Fibroblast of lung (primary cell): ENCODE results near the gene CD86. TPM values are rescaled to one million over a fixed set of nuclear protein-coding genes. Genes with fewer than 3 reads are reported as not detected.

Experiments
- DNase-seq, 2 donors: peaks; one replicate each; pipeline versions ENCODE4 v3.0.0 to v3.0.0-alpha.2; 2010; ENCODE audit warnings: low read depth in 2 of 2
- H2AFZ ChIP-seq: 2 replicates; pipeline ENCODE4 v1.5.1; 2012; ENCODE audit warnings: low read length, control low read depth, inconsistent platforms
- H3K27ac ChIP-seq: 2 replicates; pipeline ENCODE4 v1.5.1; 2011; ENCODE audit warnings: low read length, control low read depth; ENCODE audit not compliant: insufficient read depth
- H3K27me3 ChIP-seq: 2 replicates; pipeline ENCODE4 v1.5.1; 2011; ENCODE audit warnings: mild to moderate bottlenecking, low read length; ENCODE audit not compliant: control insufficient read depth, insufficient read depth
- H3K36me3 ChIP-seq: 2 replicates; pipeline ENCODE4 v1.5.1; 2011; ENCODE audit warnings: low read length; ENCODE audit not compliant: control insufficient read depth, insufficient read depth
- H3K4me1 ChIP-seq: 2 replicates; pipeline ENCODE4 v1.5.1; 2011; ENCODE audit warnings: low read length; ENCODE audit not compliant: control insufficient read depth, insufficient read depth; ENCODE audit errors: extremely low read depth
- H3K4me2 ChIP-seq: 2 replicates; pipeline ENCODE4 v1.5.1; 2011; ENCODE audit warnings: low read length, control low read depth; ENCODE audit not compliant: insufficient read depth; ENCODE audit errors: extremely low read depth
- H3K4me3 ChIP-seq, 4 experiments: fragments of 200-600 bp in 1 of 4; sonication (generic) in 1 of 4; replicated peaks in 1 of 4; 2 replicates each; pipeline ENCODE4 v1.5.1; 2011 to 2016; ENCODE audit warnings: low read length in 4 of 4, low read depth in 3 of 4, mild to moderate bottlenecking in 3 of 4, control low read depth in 2 of 4, inconsistent platforms in 1 of 4, mixed read lengths in 1 of 4; ENCODE audit not compliant: insufficient read depth in 1 of 4; ENCODE audit errors: control extremely low read depth in 1 of 4
- H3K79me2 ChIP-seq: 2 replicates; pipeline ENCODE4 v1.5.1; 2012; ENCODE audit warnings: mild to moderate bottlenecking, low read length, inconsistent platforms; ENCODE audit not compliant: control insufficient read depth, insufficient read depth
- H3K9ac ChIP-seq: 2 replicates; pipeline ENCODE4 v1.5.1; 2011; ENCODE audit warnings: mild to moderate bottlenecking, low read length, control low read depth; ENCODE audit not compliant: insufficient read depth
- H3K9me3 ChIP-seq: 2 replicates; pipeline ENCODE4 v1.5.1; 2012; ENCODE audit warnings: low read depth, low read length; ENCODE audit not compliant: control insufficient read depth, insufficient read depth
- H4K20me1 ChIP-seq: 2 replicates; pipeline ENCODE4 v1.5.1; 2011; ENCODE audit warnings: low read length; ENCODE audit not compliant: control insufficient read depth, insufficient read depth; ENCODE audit errors: extremely low read depth
- CTCF ChIP-seq, 2 donors: IDR thresholded peaks in 1 of 2; conservative IDR thresholded peaks in 1 of 2; 1 replicate in 1 of 2; 2 replicates in 1 of 2; pipeline ENCODE4 v1.5.1; 2011 to 2012; ENCODE audit warnings: low read length in 2 of 2, control low read depth in 1 of 2, inconsistent platforms in 1 of 2, low read depth in 1 of 2, mild to moderate bottlenecking in 1 of 2
- EZH2 ChIP-seq: IDR thresholded peaks from 2 replicates; pipeline ENCODE4 v1.5.1; 2012; ENCODE audit warnings: low read length, control low read depth, mild to moderate bottlenecking; ENCODE audit errors: missing control alignments
- polyA plus RNA-seq, 2 donors: library from polyadenylated mRNA; depleted of rRNA in 1 of 2; stranded (reverse) in 1 of 2; unstranded in 1 of 2; fragments of >200 nt; gene quantifications; 2 replicates each; pipeline ENCODE4 v1.2.1, GENCODE V29; 2011 to 2012; ENCODE audit warnings: missing spikeins in 1 of 2
- total RNA-seq: library from RNA; depleted of rRNA; stranded (reverse); fragments of >200 nt; gene quantifications from 2 replicates; pipeline ENCODE4 v1.2.1, GENCODE V29; 2014

CD86 gene
- total and polyA plus RNA-seq, 2 donors (not counting 1 experiment from before 2014, with no cell fraction given), result not detected

- no peaks in the 10 kb centered on the region for H3K36me3 ChIP-seq
- H3K4me1 ChIP-seq, result no peaks in the 10 kb centered on the region
- DNase-seq, result no peak
- no peaks in the 10 kb centered on the region for H3K9me3 ChIP-seq
- no peaks in the 10 kb centered on the region for H4K20me1 ChIP-seq
- H2AFZ ChIP-seq, result no peak overlapping the region
- no peak overlapping the region for H3K4me2 ChIP-seq
- no peaks in the 10 kb centered on the region for H3K79me2 ChIP-seq
- peaks cover 2% of the 10 kb centered on the region for H3K27me3 ChIP-seq
- TF ChIP-seq CTCF (conservative IDR thresholded peaks at IDR 0.05 in 1 of 2, IDR thresholded peaks at IDR 0.05 in 1 of 2; ENCODE audit: low read depth in 1 of 2, low read length in 2 of 2) (no peak), EZH2 (no peak)
- no peak overlapping the region for H3K9ac ChIP-seq
- H3K27ac ChIP-seq, result no peak overlapping the region
- H3K4me3 ChIP-seq, result no peak overlapping the region
Measured at GRCh38 chr3:122021037-122021436, 34.1 kb upstream of the CD86 start.

- H4K20me1 ChIP-seq, result no peaks in the 10 kb centered on the region
- H3K4me3 ChIP-seq, result no peak within 1 kb of the TSS
- H3K9me3 ChIP-seq, result no peaks in the 10 kb centered on the region
- H3K27ac ChIP-seq, result no peak within 1 kb of the TSS
- no peaks in the 10 kb centered on the region for H3K36me3 ChIP-seq
- no peak within 1 kb of the TSS for H3K9ac ChIP-seq
- TF ChIP-seq CTCF (conservative IDR thresholded peaks at IDR 0.05 in 1 of 2, IDR thresholded peaks at IDR 0.05 in 1 of 2; ENCODE audit: low read depth in 1 of 2, low read length in 2 of 2), result no peak
- TF ChIP-seq EZH2, result no peak
- no peak within 1 kb of the TSS for H2AFZ ChIP-seq
- no peak for DNase-seq
- H3K79me2 ChIP-seq, result no peaks in the 10 kb centered on the region
- peaks cover 2% of the 10 kb centered on the region for H3K27me3 ChIP-seq
- no peaks in the 10 kb centered on the region for H3K4me1 ChIP-seq
- H3K4me2 ChIP-seq, result no peak within 1 kb of the TSS
Measured at GRCh38 chr3:122021811-122022401, 33.3 kb upstream of the CD86 start, which contains the start of gene ILDR1. Gene ILDR1, minus strand, starts transcription at chr3:122022247. Its CDS starts 170 bp downstream, at chr3:122022077.

GRCh38 chr3:122023335-122023910 lies 31.7 kb upstream of the CD86 start:
- Histone ChIP-seq H3K9me3 (no peaks in the 10 kb centered on the region), H4K20me1 (no peaks in the 10 kb centered on the region), H2AFZ (no peak overlapping the region), H3K27ac (no peak overlapping the region), H3K4me1 (no peaks in the 10 kb centered on the region), H3K27me3 (peaks cover 2% of the 10 kb centered on the region), H3K79me2 (no peaks in the 10 kb centered on the region), H3K4me3 (no peak overlapping the region), H3K36me3 (no peaks in the 10 kb centered on the region), H3K4me2 (no peak overlapping the region), H3K9ac (no peak overlapping the region)
- DNase-seq, result no peak
- TF ChIP-seq CTCF (conservative IDR thresholded peaks at IDR 0.05 in 1 of 2, IDR thresholded peaks at IDR 0.05 in 1 of 2; ENCODE audit: low read depth in 1 of 2, low read length in 2 of 2), result no peak
- TF ChIP-seq EZH2, result no peak
